ENCODE results near the gene TOP1. TPM values are rescaled to one million over a fixed set of nuclear protein-coding genes. Genes with fewer than 3 reads are reported as not detected.
A peak's percentile ranks its signal among the peaks of the same experiment; 100 is the strongest.

TOP1 gene
- total and polyA plus RNA-seq, 12 donors, result 19.6 to 96.6 (median 27.3) TPM

- TF ChIP-seq CTCF (IDR thresholded peaks at IDR 0.05), result peak; percentile 43 to 70 (median 61)
- TF ChIP-seq POLR2A (IDR thresholded peaks at IDR 0.05), result no peak
- peak in 4 of 7 donors; percentile 40 to 67 (median 48) for DNase-seq
- no peaks in the 10 kb centered on the region for H3K9me3 ChIP-seq (replicated peaks in 1 of 3)
- H3K4me1 ChIP-seq (replicated peaks in 1 of 2), result peaks cover 0 to 30% of the 10 kb centered on the region in 2 donors
- H3K4me3 ChIP-seq, result no peak overlapping the region
- intact Hi-C loops (cut with DNase I), result no loop called here
- no peak overlapping the region for H3K27ac ChIP-seq
- whole genome bisulfite sequencing, 4 donors, result 55 to 60% (median 57%) methylated on average over 13 of the region's 13 CpGs
- no peaks in the 10 kb centered on the region for H3K27me3 ChIP-seq
- no peaks in the 10 kb centered on the region for H3K36me3 ChIP-seq (replicated peaks in 1 of 2)
Measured at GRCh38 chr20:41135187-41135887, 106.7 kb downstream of the TOP1 start.

GRCh38 chr20:41135888-41136679, 107.5 kb downstream of the TOP1 start:
- Histone ChIP-seq H3K4me3 (peak overlapping the region in 2 of 4 donors; percentile 80 to 94), H3K27ac (peak overlapping the region in 4 of 5 donors; percentile 91 to 97 (median 94)), H3K27me3 (no peaks in the 10 kb centered on the region), H3K36me3 (replicated peaks in 1 of 2) (no peaks in the 10 kb centered on the region), H3K9me3 (replicated peaks in 1 of 3) (no peaks in the 10 kb centered on the region), H3K4me1 (replicated peaks in 1 of 2) (peaks cover 0 to 37% of the 10 kb centered on the region in 2 donors)
- intact Hi-C loops (cut with DNase I), result no loop called here
- WGBS, 4 donors, result 38 to 40% (median 39%) methylated on average over 22 to 23 of the region's 23 CpGs
- TF ChIP-seq POLR2A (IDR thresholded peaks at IDR 0.05) (no peak), CTCF (IDR thresholded peaks at IDR 0.05) (no peak)
- DNase-seq, result no peak

- no peaks in the 10 kb centered on the region for H3K27me3 ChIP-seq
- peaks cover 0 to 45% of the 10 kb centered on the region in 2 donors for H3K4me1 ChIP-seq (replicated peaks in 1 of 2)
- WGBS, 4 donors, result 0% methylated on average over 4 to 120 of the region's 121 CpGs; no CpG with 5 or more reads in 1 of the 4 donors
- H3K9me3 ChIP-seq (replicated peaks in 1 of 3), result no peaks in the 10 kb centered on the region
- H3K27ac ChIP-seq, result peak within 1 kb of the TSS in 4 of 5 donors; percentile 91 to 97 (median 94)
- DNase-seq, result peak; percentile 84 to 93 (median 91)
- intact Hi-C loops (cut with DNase I), result no loop called here
- H3K4me3 ChIP-seq, result peak within 1 kb of the TSS; percentile 26 to 94 (median 76)
- H3K36me3 ChIP-seq (replicated peaks in 1 of 2), result no peaks in the 10 kb centered on the region
- TF ChIP-seq POLR2A (IDR thresholded peaks at IDR 0.05) (peak; percentile 59 to 62), CTCF (IDR thresholded peaks at IDR 0.05) (peak in 2 of 6 experiments; percentile 1 to 15)
Measured at GRCh38 chr20:41136680-41137613, 108.3 kb downstream of the TOP1 start, which contains the start of gene PLCG1. TSS of gene PLCG1 (plus strand) at chr20:41137543. CDS start at chr20:41137642, 99 bp downstream.
